ENCODE measurements around the gene TIE1. TPM values are rescaled to one million over a fixed set of nuclear protein-coding genes. Genes with fewer than 3 reads are reported as not detected.

Gene TIE1
- total RNA-seq, 1 experiment from 2014 or later: not detected

DNA sequence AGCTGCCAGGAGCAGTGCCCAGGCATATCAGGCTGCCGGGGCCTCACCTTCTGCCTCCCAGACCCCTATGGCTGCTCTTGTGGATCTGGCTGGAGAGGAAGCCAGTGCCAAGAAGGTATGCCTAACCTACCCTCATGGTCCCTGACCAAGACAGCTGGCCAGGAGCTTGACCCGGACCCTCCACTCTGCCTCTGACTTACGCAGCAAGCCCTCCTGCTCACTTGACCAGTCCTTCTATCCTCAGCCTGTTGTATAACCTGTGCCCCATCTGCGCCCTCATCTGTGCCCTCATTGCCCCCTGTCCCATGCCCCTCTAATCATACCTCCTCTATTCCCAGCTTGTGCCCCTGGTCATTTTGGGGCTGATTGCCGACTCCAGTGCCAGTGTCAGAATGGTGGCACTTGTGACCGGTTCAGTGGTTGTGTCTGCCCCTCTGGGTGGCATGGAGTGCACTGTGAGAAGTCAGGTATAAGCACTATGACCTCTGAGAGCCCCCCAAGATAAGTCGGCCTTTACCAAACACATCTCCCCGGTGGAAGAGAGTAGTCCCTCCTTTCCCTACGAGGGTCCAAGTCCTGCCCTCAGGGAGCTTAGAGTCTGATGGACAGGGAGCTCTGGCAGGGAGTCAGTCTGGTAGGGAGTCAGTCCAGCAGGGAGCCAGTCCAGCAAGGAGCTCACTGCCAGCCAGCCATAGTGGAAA lies 6.8 kb downstream of the TIE1 start:
- peaks cover 6% of the 10 kb centered on the region for H3K4me1 Mint-ChIP-seq (ENCODE audit: low read depth, unreplicated experiment)
- Histone ChIP-seq H3K9me3 (no peaks in the 10 kb centered on the region), H3K27me3 (replicated peaks; ENCODE audit: control insufficient read depth, insufficient read depth, low read length) (no peaks in the 10 kb centered on the region), H3K4me3 (ENCODE audit: low read depth, low read length) (no peak overlapping the region), H3K4me1 (no peaks in the 10 kb centered on the region), H3K36me3 (ENCODE audit: control insufficient read depth, insufficient read depth, low read length) (no peaks in the 10 kb centered on the region)
- no peaks in the 10 kb centered on the region for H3K9me3 Mint-ChIP-seq (ENCODE audit: unreplicated experiment)
- POLR2A ChIA-PET: no interaction called here
- no peak overlapping the region for H3K4me3 Mint-ChIP-seq (ENCODE audit: unreplicated experiment)
- H3K36me3 Mint-ChIP-seq (ENCODE audit: insufficient read depth, unreplicated experiment): no peaks in the 10 kb centered on the region
- TF ChIP-seq, protein P1, sequence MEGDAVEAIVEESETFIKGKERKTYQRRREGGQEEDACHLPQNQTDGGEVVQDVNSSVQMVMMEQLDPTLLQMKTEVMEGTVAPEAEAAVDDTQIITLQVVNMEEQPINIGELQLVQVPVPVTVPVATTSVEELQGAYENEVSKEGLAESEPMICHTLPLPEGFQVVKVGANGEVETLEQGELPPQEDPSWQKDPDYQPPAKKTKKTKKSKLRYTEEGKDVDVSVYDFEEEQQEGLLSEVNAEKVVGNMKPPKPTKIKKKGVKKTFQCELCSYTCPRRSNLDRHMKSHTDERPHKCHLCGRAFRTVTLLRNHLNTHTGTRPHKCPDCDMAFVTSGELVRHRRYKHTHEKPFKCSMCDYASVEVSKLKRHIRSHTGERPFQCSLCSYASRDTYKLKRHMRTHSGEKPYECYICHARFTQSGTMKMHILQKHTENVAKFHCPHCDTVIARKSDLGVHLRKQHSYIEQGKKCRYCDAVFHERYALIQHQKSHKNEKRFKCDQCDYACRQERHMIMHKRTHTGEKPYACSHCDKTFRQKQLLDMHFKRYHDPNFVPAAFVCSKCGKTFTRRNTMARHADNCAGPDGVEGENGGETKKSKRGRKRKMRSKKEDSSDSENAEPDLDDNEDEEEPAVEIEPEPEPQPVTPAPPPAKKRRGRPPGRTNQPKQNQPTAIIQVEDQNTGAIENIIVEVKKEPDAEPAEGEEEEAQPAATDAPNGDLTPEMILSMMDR (IDR thresholded peaks at IDR 0.05; ENCODE audit: insufficient read depth in 1 of 2, low read depth in 1 of 2, low read length in 1 of 2, severe bottlenecking in 1 of 2, unreplicated experiment in 1 of 2): no peak
- intact Hi-C loops (cut with micrococcal nuclease; ENCODE audit: unreplicated experiment): no loop called here
- no TSS peak for BruUV-seq (replicated peaks)
- CTCF ChIA-PET: no interaction called here
- no peak overlapping the region for H3K27ac Mint-ChIP-seq (ENCODE audit: unreplicated experiment)
- DNase-seq: no peak
- no peaks in the 10 kb centered on the region for H3K27me3 Mint-ChIP-seq (ENCODE audit: insufficient read depth, unreplicated experiment)

DNA sequence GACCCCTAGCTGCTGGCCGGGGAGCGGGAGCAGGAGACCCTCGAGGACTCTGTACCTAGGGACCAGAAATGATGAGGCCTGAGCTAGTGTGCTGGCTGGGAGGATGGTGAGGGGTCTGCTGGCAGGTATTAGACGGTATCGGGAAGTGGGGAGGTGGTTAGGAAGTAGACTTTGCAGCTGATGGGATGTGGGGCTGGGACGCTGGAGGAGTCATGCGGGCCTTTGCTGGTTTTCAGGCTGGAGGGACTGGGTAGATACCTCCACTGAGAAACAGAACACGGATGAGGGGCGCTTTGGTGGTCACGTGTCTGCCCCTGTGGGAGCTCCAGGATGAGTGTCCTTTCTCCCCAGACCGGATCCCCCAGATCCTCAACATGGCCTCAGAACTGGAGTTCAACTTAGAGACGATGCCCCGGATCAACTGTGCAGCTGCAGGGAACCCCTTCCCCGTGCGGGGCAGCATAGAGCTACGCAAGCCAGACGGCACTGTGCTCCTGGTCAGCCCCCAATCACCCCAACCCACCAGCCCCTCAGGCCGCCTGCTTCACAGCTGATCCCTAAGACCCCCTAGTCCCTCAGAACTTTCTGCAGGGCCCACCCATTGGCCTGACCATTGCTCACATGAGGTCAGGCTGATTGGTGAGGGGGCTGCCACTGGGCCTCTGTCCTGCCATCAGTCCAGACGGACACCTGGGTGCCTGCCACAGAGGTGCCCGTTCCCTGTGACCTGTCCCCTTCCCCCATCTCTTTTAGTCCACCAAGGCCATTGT lies 8.0 kb downstream of the TIE1 start:
- Mint-ChIP-seq H3K4me1 (ENCODE audit: low read depth, unreplicated experiment) (no peaks in the 10 kb centered on the region), H3K27me3 (ENCODE audit: insufficient read depth, unreplicated experiment) (no peaks in the 10 kb centered on the region), H3K27ac (ENCODE audit: unreplicated experiment) (no peak overlapping the region), H3K36me3 (ENCODE audit: insufficient read depth, unreplicated experiment) (no peaks in the 10 kb centered on the region), H3K4me3 (ENCODE audit: unreplicated experiment) (no peak overlapping the region), H3K9me3 (ENCODE audit: unreplicated experiment) (no peaks in the 10 kb centered on the region)
- Histone ChIP-seq H3K36me3 (ENCODE audit: control insufficient read depth, insufficient read depth, low read length) (no peaks in the 10 kb centered on the region), H3K27me3 (replicated peaks; ENCODE audit: control insufficient read depth, insufficient read depth, low read length) (no peaks in the 10 kb centered on the region), H3K4me1 (no peaks in the 10 kb centered on the region), H3K4me3 (ENCODE audit: low read depth, low read length) (no peak overlapping the region), H3K9me3 (no peaks in the 10 kb centered on the region)
- no TSS peak for BruUV-seq (replicated peaks)
- intact Hi-C loops (cut with micrococcal nuclease; ENCODE audit: unreplicated experiment): no loop called here
- DNase-seq: no peak
- TF ChIP-seq, protein P1 (IDR thresholded peaks at IDR 0.05; ENCODE audit: insufficient read depth in 1 of 2, low read depth in 1 of 2, low read length in 1 of 2, severe bottlenecking in 1 of 2, unreplicated experiment in 1 of 2): no peak
- POLR2A ChIA-PET: no interaction called here
- CTCF ChIA-PET: no interaction called here

DNA sequence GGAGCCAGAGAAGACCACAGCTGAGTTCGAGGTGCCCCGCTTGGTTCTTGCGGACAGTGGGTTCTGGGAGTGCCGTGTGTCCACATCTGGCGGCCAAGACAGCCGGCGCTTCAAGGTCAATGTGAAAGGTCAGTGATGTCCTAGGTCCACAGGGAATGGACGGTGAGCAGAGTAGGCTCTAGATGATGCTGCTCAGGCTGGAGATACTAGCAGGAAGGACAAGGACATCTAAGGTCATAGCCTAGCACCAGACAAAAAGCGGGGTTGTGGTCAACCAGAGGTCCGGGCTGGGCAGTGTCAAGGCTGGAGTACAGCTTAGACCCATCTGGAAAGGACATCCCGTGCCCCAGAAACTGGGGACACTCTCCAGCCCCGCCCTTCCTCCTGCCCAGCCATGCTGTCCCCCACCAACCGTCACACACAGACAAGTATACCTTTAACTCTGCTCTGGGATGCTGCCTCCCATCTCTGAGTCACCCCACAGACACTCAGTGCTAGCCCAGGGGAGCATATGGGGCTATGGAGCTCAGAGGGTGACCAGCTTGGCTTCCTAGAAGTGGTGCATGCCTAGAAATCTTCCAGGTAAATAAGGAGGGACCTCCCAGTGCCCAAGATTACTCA lies 8.7 kb downstream of the TIE1 start:
- no peak for DNase-seq
- Mint-ChIP-seq H3K4me1 (ENCODE audit: low read depth, unreplicated experiment) (no peaks in the 10 kb centered on the region), H3K27me3 (ENCODE audit: insufficient read depth, unreplicated experiment) (no peaks in the 10 kb centered on the region), H3K27ac (ENCODE audit: unreplicated experiment) (no peak overlapping the region), H3K36me3 (ENCODE audit: insufficient read depth, unreplicated experiment) (no peaks in the 10 kb centered on the region), H3K9me3 (ENCODE audit: unreplicated experiment) (no peaks in the 10 kb centered on the region), H3K4me3 (ENCODE audit: unreplicated experiment) (no peak overlapping the region)
- H3K4me1 ChIP-seq: no peaks in the 10 kb centered on the region
- ChIA-PET CTCF (interaction anchor here (0.5 kb wide), 1 partner anchor 69 kb away, joined by 5 read pairs; no protein-coding TSS in a partner anchor), POLR2A (no interaction called here)
- TF ChIP-seq, protein P1 (IDR thresholded peaks at IDR 0.05; ENCODE audit: insufficient read depth in 1 of 2, low read depth in 1 of 2, low read length in 1 of 2, severe bottlenecking in 1 of 2, unreplicated experiment in 1 of 2): no peak
- BruUV-seq (replicated peaks): no TSS peak
- no peaks in the 10 kb centered on the region for H3K27me3 ChIP-seq (replicated peaks; ENCODE audit: control insufficient read depth, insufficient read depth, low read length)
- intact Hi-C loops (cut with micrococcal nuclease; ENCODE audit: unreplicated experiment): no loop called here
- H3K9me3 ChIP-seq: no peaks in the 10 kb centered on the region
- H3K36me3 ChIP-seq (ENCODE audit: control insufficient read depth, insufficient read depth, low read length): no peaks in the 10 kb centered on the region
- no peak overlapping the region for H3K4me3 ChIP-seq (ENCODE audit: low read depth, low read length)
